SHP77 (cell line): ENCODE results near the gene CMTM4.
"Not testable (repeated sequence)": the region's sequence is repeated elsewhere in the genome, so short reads cannot be mapped to it uniquely, and the experiment has no call there.

Experiments used
- DNase-seq, 2 experiments: peaks; one replicate each; lab custom pipeline; 2025; lab: John Stamatoyannopoulos, UW

The CMTM4 gene

GRCh38 chr16:66673691-66674090 is 22.9 kb downstream of the CMTM4 start:
- DNase-seq, result no peak

- DNase-seq, result no peak
These were observed 25.7 kb downstream of the CMTM4 start for GRCh38 chr16:66670691-66671388.

- DNase-seq, result no peak
These were observed 27.6 kb downstream of the CMTM4 start for GRCh38 chr16:66668777-66669444.

GRCh38 chr16:66667944-66668343 is 28.6 kb downstream of the CMTM4 start:
- no peak for DNase-seq

- DNase-seq, result peak; percentile 14 to 21
These were observed 33.9 kb downstream of the CMTM4 start for GRCh38 chr16:66662445-66663194.

GRCh38 chr16:66661671-66662346 is 34.7 kb downstream of the CMTM4 start:
- not testable (repeated sequence) for DNase-seq

GRCh38 chr16:66661210-66661560 is 35.4 kb downstream of the CMTM4 start:
- DNase-seq, result no peak

GRCh38 chr16:66660422-66661209 is 35.9 kb downstream of the CMTM4 start:
- DNase-seq, result peak; percentile 60 to 80

GRCh38 chr16:66658860-66659190 is 37.7 kb downstream of the CMTM4 start:
- no peak for DNase-seq

- no peak for DNase-seq
These were observed 38.2 kb downstream of the CMTM4 start for GRCh38 chr16:66658143-66658859.

- no peak for DNase-seq
These were observed 40.0 kb downstream of the CMTM4 start for GRCh38 chr16:66656547-66656946.

- no peak for DNase-seq
These were observed 42.8 kb downstream of the CMTM4 start for GRCh38 chr16:66653581-66654350.

GRCh38 chr16:66652661-66653360 is 43.7 kb downstream of the CMTM4 start:
- no peak for DNase-seq

GRCh38 chr16:66651965-66652364 is 44.6 kb downstream of the CMTM4 start:
- no peak for DNase-seq

- no peak for DNase-seq
These were observed 45.1 kb downstream of the CMTM4 start for GRCh38 chr16:66651474-66651765.

- DNase-seq, result peak; percentile 81 to 83
These were observed 45.7 kb downstream of the CMTM4 start for GRCh38 chr16:66650707-66651473.

- no peak for DNase-seq
These were observed 46.8 kb downstream of the CMTM4 start for GRCh38 chr16:66649636-66650205.

GRCh38 chr16:66649167-66649566 is 47.4 kb downstream of the CMTM4 start:
- DNase-seq, result no peak

GRCh38 chr16:66647866-66648265 is 48.7 kb downstream of the CMTM4 start:
- no peak for DNase-seq
